Prostate gland (tissue), 2 donors: Measurements from ENCODE around the gene NGRN. TPM values are rescaled to one million over a fixed set of nuclear protein-coding genes. Genes with fewer than 3 reads are reported as not detected.
"Not testable (repeated sequence)": the region's sequence is repeated elsewhere in the genome, so short reads cannot be mapped to it uniquely, and the experiment has no call there.

ENCODE experiments used
- DNase-seq: peaks from one replicate; pipeline ENCODE4 v3.0.0-alpha.2; 2019; ENCODE audit warnings: low spot score
- H3K27ac ChIP-seq, 2 donors: fragments of 200-600 bp; sonication (generic); 2 replicates each; pipeline ENCODE4 v1.5.1; 2017 to 2019
- H3K27me3 ChIP-seq: fragments of 200-600 bp; sonication (generic); replicated peaks from 2 replicates; pipeline ENCODE4 v1.5.1; 2019; ENCODE audit not compliant: insufficient read depth
- H3K36me3 ChIP-seq, 2 donors: fragments of 200-600 bp; sonication (generic); 1 replicate in 1 of 2; 2 replicates in 1 of 2; pipeline versions ENCODE4 v1.5.1 to v1.8.1; 2017 to 2019
- H3K4me1 ChIP-seq: fragments of 200-600 bp; sonication (generic); replicated peaks from 2 replicates; pipeline ENCODE4 v1.5.1; 2019
- H3K4me3 ChIP-seq, 2 donors: fragments of 200-600 bp; sonication (generic); 2 replicates each; pipeline ENCODE4 v1.5.1; 2017 to 2019
- H3K9me3 ChIP-seq: fragments of 200-600 bp; sonication (generic); 2 replicates; pipeline ENCODE4 v1.5.1; 2017
- POLR2A ChIP-seq: fragments of 450-650 bp; IDR thresholded peaks from one replicate; pipeline ENCODE4 v1.6.1; 2016; ENCODE audit warnings: antibody characterized with exemption, mild to moderate bottlenecking
- POLR2AphosphoS5 ChIP-seq: sonication (generic); formaldehyde crosslinking; IDR thresholded peaks from one replicate; pipeline ENCODE4 v1.6.1; 2017; ENCODE audit warnings: antibody characterized with exemption
- WGBS: methylation state at CpG from one replicate; pipeline ENCODE4 v1.1.5; 2018; 5-methylcytosine and 5-hydroxymethylcytosine counted together
- intact Hi-C: fragments of 100-400 bp; cut with DNase I; formaldehyde crosslinking; loops from one replicate; pipeline ENCODE4 v1.14.2; 2022
- total RNA-seq, 2 donors: library from RNA; depleted of rRNA; stranded (reverse); fragments of >200 nt; gene quantifications; one replicate each; pipeline ENCODE4 v1.1.0, GENCODE V29; 2016
- TF ChIP-seq, protein P1 (sequence below), 4 experiments: fragments of 200-600 bp in 2 of 4; fragments of 450-650 bp in 2 of 4; sonication (generic) in 2 of 4; IDR thresholded peaks; 1 replicate in 3 of 4; 2 replicates in 1 of 4; pipeline ENCODE4 v1.5.1; 2016 to 2019; ENCODE audit warnings: antibody characterized with exemption in 4 of 4, mild to moderate bottlenecking in 2 of 4, moderate library complexity in 2 of 4

NGRN gene
- total RNA-seq, 2 donors from 2014 or later = 102 to 108 TPM

- Histone ChIP-seq H3K27ac (no peak overlapping the region), H3K4me1 (peaks cover 5% of the 10 kb centered on the region), H3K9me3 (no peaks in the 10 kb centered on the region), H3K36me3 (no peaks in the 10 kb centered on the region), H3K4me3 (no peak overlapping the region), H3K27me3 (no peaks in the 10 kb centered on the region)
- DNase-seq = no peak
- WGBS = 66% methylated on average over 21 of the region's 21 CpGs
- TF ChIP-seq POLR2AphosphoS5 = no peak
- no peak for TF ChIP-seq POLR2A
- TF ChIP-seq, protein P1, sequence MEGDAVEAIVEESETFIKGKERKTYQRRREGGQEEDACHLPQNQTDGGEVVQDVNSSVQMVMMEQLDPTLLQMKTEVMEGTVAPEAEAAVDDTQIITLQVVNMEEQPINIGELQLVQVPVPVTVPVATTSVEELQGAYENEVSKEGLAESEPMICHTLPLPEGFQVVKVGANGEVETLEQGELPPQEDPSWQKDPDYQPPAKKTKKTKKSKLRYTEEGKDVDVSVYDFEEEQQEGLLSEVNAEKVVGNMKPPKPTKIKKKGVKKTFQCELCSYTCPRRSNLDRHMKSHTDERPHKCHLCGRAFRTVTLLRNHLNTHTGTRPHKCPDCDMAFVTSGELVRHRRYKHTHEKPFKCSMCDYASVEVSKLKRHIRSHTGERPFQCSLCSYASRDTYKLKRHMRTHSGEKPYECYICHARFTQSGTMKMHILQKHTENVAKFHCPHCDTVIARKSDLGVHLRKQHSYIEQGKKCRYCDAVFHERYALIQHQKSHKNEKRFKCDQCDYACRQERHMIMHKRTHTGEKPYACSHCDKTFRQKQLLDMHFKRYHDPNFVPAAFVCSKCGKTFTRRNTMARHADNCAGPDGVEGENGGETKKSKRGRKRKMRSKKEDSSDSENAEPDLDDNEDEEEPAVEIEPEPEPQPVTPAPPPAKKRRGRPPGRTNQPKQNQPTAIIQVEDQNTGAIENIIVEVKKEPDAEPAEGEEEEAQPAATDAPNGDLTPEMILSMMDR (IDR thresholded peaks at IDR 0.05) = peak; percentile 48 to 68 (median 56)
- intact Hi-C loops = no loop called here
Observed at GRCh38 chr15:90300988-90301706, 35.7 kb downstream of the NGRN start.

GRCh38 chr15:90301707-90302300 is 36.3 kb downstream of the NGRN start:
- WGBS = 80% methylated on average over 8 of the region's 8 CpGs
- H3K27ac ChIP-seq = no peak overlapping the region
- H3K4me1 ChIP-seq = no peaks in the 10 kb centered on the region
- no peaks in the 10 kb centered on the region for H3K9me3 ChIP-seq
- TF ChIP-seq POLR2AphosphoS5 = no peak
- TF ChIP-seq, protein P1 (IDR thresholded peaks at IDR 0.05) = no peak
- TF ChIP-seq POLR2A = no peak
- no peak for DNase-seq
- H3K4me3 ChIP-seq = no peak overlapping the region
- intact Hi-C loops = no loop called here
- H3K36me3 ChIP-seq = no peaks in the 10 kb centered on the region
- no peaks in the 10 kb centered on the region for H3K27me3 ChIP-seq

GRCh38 chr15:90305355-90305754 is 39.9 kb downstream of the NGRN start:
- intact Hi-C loops, DNase-seq, H3K9me3 ChIP-seq, H3K36me3 ChIP-seq, H3K27me3 ChIP-seq, H3K4me1 ChIP-seq, H3K4me3 ChIP-seq, H3K27ac ChIP-seq: not testable (repeated sequence)
- WGBS = 94% methylated on average over 14 of the region's 14 CpGs

DNA sequence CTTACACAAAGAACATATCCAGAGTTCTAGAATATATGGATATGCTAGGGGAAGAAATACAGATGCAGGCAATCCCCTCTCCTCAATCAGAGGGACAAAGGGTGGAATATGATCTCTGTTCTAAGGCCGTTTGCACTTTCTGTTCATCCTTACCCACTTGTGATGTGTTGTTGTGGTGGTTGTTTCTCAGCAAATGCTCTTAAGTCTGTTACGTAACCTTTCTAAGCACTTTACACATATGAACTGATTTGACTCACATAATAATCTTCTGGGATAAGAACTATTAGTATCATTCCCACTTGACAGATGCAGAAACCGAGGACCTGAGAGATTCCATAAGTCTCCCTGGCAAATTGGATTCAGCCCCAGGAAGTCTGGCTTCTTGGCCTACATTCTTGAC is 40.5 kb downstream of the NGRN start:
- Histone ChIP-seq H3K4me1 (no peaks in the 10 kb centered on the region), H3K4me3 (no peak overlapping the region), H3K27ac (no peak overlapping the region), H3K9me3 (no peaks in the 10 kb centered on the region), H3K36me3 (no peaks in the 10 kb centered on the region), H3K27me3 (no peaks in the 10 kb centered on the region)
- no peak for DNase-seq
- intact Hi-C loops = no loop called here
- TF ChIP-seq, protein P1 (IDR thresholded peaks at IDR 0.05) = no peak
- TF ChIP-seq POLR2A (no peak), POLR2AphosphoS5 (no peak)
- 85% methylated on average over 3 of the region's 3 CpGs for WGBS

GRCh38 chr15:90306560-90306959 is 41.1 kb downstream of the NGRN start:
- intact Hi-C loops = no loop called here
- Histone ChIP-seq H3K9me3 (no peaks in the 10 kb centered on the region), H3K36me3 (no peaks in the 10 kb centered on the region), H3K27me3 (no peaks in the 10 kb centered on the region), H3K27ac (no peak overlapping the region), H3K4me1 (no peaks in the 10 kb centered on the region), H3K4me3 (no peak overlapping the region)
- DNase-seq = no peak
- TF ChIP-seq POLR2A (no peak), POLR2AphosphoS5 (no peak)
- TF ChIP-seq, protein P1 (IDR thresholded peaks at IDR 0.05) = no peak
- 56% methylated on average over 6 of the region's 6 CpGs for WGBS
